Astrocyte (in vitro differentiated cells and primary cell): ENCODE measurements around the gene GRK6.

ENCODE experiments used
- EZH2 ChIP-seq: IDR thresholded peaks from 2 replicates; pipeline ENCODE4 v1.6.1; 2012; ENCODE audit warnings: mild to moderate bottlenecking, low read length, inconsistent platforms; ENCODE audit not compliant: insufficient read depth
- TF ChIP-seq, protein P1 (sequence below): IDR thresholded peaks from 2 replicates; pipeline ENCODE4 v1.5.1; 2011; ENCODE audit warnings: low read depth, mild to moderate bottlenecking, inconsistent platforms, low read length, moderate library complexity; ENCODE audit not compliant: insufficient read depth

DNA sequence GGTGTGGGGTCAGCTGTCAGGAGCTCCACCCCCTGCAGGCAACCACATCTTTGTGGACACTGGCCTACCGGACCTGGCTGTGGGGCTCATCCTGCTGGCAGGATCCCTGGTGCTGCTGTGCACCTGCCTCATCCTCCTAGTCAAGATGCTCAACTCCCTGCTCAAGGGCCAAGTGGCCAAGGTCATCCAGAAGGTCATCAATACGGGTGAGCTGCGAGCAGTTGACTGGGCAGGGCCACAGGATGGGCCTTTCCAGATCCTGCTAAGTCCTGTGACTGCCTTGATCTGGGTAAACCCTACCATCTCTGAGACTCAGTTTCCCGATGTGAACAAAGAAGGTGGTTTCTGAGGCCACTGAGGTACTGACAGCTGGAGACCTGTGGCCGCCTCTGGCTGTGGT is 32.5 kb upstream of the GRK6 start:
- TF ChIP-seq, protein P1, sequence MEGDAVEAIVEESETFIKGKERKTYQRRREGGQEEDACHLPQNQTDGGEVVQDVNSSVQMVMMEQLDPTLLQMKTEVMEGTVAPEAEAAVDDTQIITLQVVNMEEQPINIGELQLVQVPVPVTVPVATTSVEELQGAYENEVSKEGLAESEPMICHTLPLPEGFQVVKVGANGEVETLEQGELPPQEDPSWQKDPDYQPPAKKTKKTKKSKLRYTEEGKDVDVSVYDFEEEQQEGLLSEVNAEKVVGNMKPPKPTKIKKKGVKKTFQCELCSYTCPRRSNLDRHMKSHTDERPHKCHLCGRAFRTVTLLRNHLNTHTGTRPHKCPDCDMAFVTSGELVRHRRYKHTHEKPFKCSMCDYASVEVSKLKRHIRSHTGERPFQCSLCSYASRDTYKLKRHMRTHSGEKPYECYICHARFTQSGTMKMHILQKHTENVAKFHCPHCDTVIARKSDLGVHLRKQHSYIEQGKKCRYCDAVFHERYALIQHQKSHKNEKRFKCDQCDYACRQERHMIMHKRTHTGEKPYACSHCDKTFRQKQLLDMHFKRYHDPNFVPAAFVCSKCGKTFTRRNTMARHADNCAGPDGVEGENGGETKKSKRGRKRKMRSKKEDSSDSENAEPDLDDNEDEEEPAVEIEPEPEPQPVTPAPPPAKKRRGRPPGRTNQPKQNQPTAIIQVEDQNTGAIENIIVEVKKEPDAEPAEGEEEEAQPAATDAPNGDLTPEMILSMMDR: no peak
- no peak for TF ChIP-seq EZH2
